Mucosa of descending colon (tissue), 3 donors: ENCODE results near the gene DSTN. TPM values are rescaled to one million over a fixed set of nuclear protein-coding genes. Genes with fewer than 3 reads are reported as not detected.

Experiments used
- ATAC-seq: fragments of 200-7000 bp; cut with Tn5 transposase; one replicate; pipeline ENCODE4 v1.9.1; 2020; ENCODE audit warnings: mild to moderate bottlenecking, moderate library complexity
- DNase-seq, 3 donors: peaks; one replicate each; pipeline ENCODE4 v3.0.0-alpha.2; 2020
- H3K36me3 ChIP-seq: fragments of 200-600 bp; one replicate; pipeline ENCODE4 v1.8.0; 2021; ENCODE audit warnings: low read depth, mild to moderate bottlenecking
- H3K4me1 ChIP-seq: fragments of 200-600 bp; one replicate; pipeline ENCODE4 v1.8.0; 2021; ENCODE audit warnings: low read depth, mild to moderate bottlenecking
- H3K4me3 ChIP-seq: fragments of 200-600 bp; one replicate; pipeline ENCODE4 v1.8.0; 2021; ENCODE audit warnings: mild to moderate bottlenecking
- H3K9me3 ChIP-seq: fragments of 200-600 bp; one replicate; pipeline ENCODE4 v1.8.0; 2021; ENCODE audit warnings: mild to moderate bottlenecking
- intact Hi-C, 2 donors: fragments of 100-400 bp; cut with DNase I in 1 of 2; cut with micrococcal nuclease in 1 of 2; formaldehyde crosslinking; loops; one replicate each; pipeline versions ENCODE4 v1.11.0 to v1.11.1; 2022; cut with DNase I, micrococcal nuclease
- total RNA-seq, 3 donors: library from RNA; stranded (reverse); fragmentation: NEBNext Ultra II Directional in 2 of 3; extraction: Animal tissue kit (Norgen Biotek cat#: 25700) in 2 of 3; gene quantifications; one replicate each; pipeline versions ENCODE4 v1.2.1 to v1.2.4, GENCODE V29; 2021 to 2023
- TF ChIP-seq, protein P1 (sequence below): fragments of 200-600 bp; IDR thresholded peaks from one replicate; pipeline ENCODE4 v1.8.0; 2022; ENCODE audit warnings: antibody characterized with exemption, mild to moderate bottlenecking
- donor health status: DM: no; HTN: no; CAD: no; lungs with moderate emphysema.
- donor health status: DM: no; HTN: no; CAD: no.
- donor health status: DM: no; HTN: yes; CAD: no.

The DSTN gene
- total RNA-seq, 3 donors from 2014 or later: 261 to 946 (median 284) TPM

GRCh38 chr20:17633850-17634500 lies 64.1 kb downstream of the DSTN start:
- DNase-seq: no peak
- no peak for ATAC-seq
- Histone ChIP-seq H3K4me1 (no peaks in the 10 kb centered on the region), H3K4me3 (no peak overlapping the region), H3K9me3 (no peaks in the 10 kb centered on the region), H3K36me3 (peaks cover 10% of the 10 kb centered on the region)
- intact Hi-C loops: no loop called here
- TF ChIP-seq, protein P1, sequence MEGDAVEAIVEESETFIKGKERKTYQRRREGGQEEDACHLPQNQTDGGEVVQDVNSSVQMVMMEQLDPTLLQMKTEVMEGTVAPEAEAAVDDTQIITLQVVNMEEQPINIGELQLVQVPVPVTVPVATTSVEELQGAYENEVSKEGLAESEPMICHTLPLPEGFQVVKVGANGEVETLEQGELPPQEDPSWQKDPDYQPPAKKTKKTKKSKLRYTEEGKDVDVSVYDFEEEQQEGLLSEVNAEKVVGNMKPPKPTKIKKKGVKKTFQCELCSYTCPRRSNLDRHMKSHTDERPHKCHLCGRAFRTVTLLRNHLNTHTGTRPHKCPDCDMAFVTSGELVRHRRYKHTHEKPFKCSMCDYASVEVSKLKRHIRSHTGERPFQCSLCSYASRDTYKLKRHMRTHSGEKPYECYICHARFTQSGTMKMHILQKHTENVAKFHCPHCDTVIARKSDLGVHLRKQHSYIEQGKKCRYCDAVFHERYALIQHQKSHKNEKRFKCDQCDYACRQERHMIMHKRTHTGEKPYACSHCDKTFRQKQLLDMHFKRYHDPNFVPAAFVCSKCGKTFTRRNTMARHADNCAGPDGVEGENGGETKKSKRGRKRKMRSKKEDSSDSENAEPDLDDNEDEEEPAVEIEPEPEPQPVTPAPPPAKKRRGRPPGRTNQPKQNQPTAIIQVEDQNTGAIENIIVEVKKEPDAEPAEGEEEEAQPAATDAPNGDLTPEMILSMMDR: no peak

- Histone ChIP-seq H3K4me1 (no peaks in the 10 kb centered on the region), H3K9me3 (no peaks in the 10 kb centered on the region), H3K4me3 (no peak overlapping the region), H3K36me3 (peaks cover 10% of the 10 kb centered on the region)
- intact Hi-C loops: no loop called here
- DNase-seq: no peak
- peak; percentile 15 for ATAC-seq
- TF ChIP-seq, protein P1: no peak
Measured at GRCh38 chr20:17634661-17635331, 64.9 kb downstream of the DSTN start.

GRCh38 chr20:17635332-17636244 lies 65.7 kb downstream of the DSTN start:
- DNase-seq (no peak), ATAC-seq (no peak)
- no peaks in the 10 kb centered on the region for H3K9me3 ChIP-seq

GRCh38 chr20:17636523-17637412 lies 66.9 kb downstream of the DSTN start:
- TF ChIP-seq, protein P1: no peak
- peaks cover 16% of the 10 kb centered on the region for H3K36me3 ChIP-seq
- no peak overlapping the region for H3K4me3 ChIP-seq
- intact Hi-C loops: no loop called here
- ATAC-seq: no peak
- H3K4me1 ChIP-seq: no peaks in the 10 kb centered on the region
- H3K9me3 ChIP-seq: no peaks in the 10 kb centered on the region
- no peak for DNase-seq

More at GRCh38 chr20:17635332-17636244, 65.7 kb downstream of the DSTN start:
- TF ChIP-seq, protein P1: no peak
- Histone ChIP-seq H3K36me3 (peaks cover 10% of the 10 kb centered on the region), H3K4me3 (no peak overlapping the region), H3K4me1 (no peaks in the 10 kb centered on the region)
- intact Hi-C loops: no loop called here

DNA sequence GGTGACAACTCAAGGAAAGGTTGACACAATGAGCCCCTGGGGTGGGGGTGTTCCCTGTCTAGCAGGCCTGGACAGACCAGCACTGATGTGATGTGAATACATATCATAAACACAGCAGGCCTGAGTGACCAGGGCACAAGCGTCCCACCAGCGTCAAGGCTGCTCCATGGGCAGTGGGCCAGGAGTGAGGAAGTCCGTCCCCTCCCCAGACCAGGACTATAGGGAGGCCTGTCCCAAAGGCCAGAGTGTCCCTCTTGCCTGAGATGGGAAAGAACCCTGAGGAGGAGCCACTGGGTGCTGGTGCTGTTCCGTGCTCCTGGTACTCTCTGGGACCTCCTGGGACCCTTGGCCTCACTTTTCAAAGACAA lies 67.5 kb downstream of the DSTN start:
- ATAC-seq (no peak), DNase-seq (no peak)
- TF ChIP-seq, protein P1: no peak
- intact Hi-C loops: no loop called here
- no peak overlapping the region for H3K4me3 ChIP-seq
- H3K36me3 ChIP-seq: peaks cover 23% of the 10 kb centered on the region
- H3K9me3 ChIP-seq: no peaks in the 10 kb centered on the region
- no peaks in the 10 kb centered on the region for H3K4me1 ChIP-seq
